Panc1 (cell line): Measurements from ENCODE around the gene NDRG4. TPM values are rescaled to one million over a fixed set of nuclear protein-coding genes. Genes with fewer than 3 reads are reported as not detected.

ENCODE experiments used
- ATAC-seq: fragments of 200-7000 bp; cut with Tn5 transposase; 2 replicates; pipeline ENCODE4 v1.9.1; 2020; ENCODE audit warnings: mild to moderate bottlenecking, moderate library complexity
- BruUV-seq: library from RNA; stranded (reverse); fragments of 400-500 nt; replicated peaks from 2 replicates; lab custom pipeline; 2021; lab: Mats Ljungman, UMichigan
- CTCF ChIA-PET: fragments of 300-600 bp; sonication (Branson Sonifier 250); formaldehyde crosslinking; loops from one replicate; lab custom pipeline; 2022; ENCODE audit warnings: antibody characterized with exemption; lab: Charles Lee
- POLR2A ChIA-PET: fragments of 300-600 bp; sonication (Branson Sonifier 250); formaldehyde crosslinking; loops from one replicate; lab custom pipeline; 2022; ENCODE audit warnings: antibody characterized with exemption; lab: Charles Lee
- DNase-seq: peaks from one replicate; pipeline ENCODE4 v3.0.0-alpha.2; 2010; ENCODE audit warnings: low read depth, low spot score
- H3K27ac ChIP-seq: 2 replicates; pipeline ENCODE4 v1.5.1; 2011; ENCODE audit warnings: mild to moderate bottlenecking, low read length, inconsistent platforms
- H3K27me3 ChIP-seq: fragments of 200-500 bp; sonication (Bioruptor generic); 2 replicates; pipeline ENCODE4 v1.6.0; 2014; ENCODE audit warnings: low read length, inconsistent platforms; ENCODE audit not compliant: control insufficient read depth, insufficient read depth
- H3K36me3 ChIP-seq: fragments of 200-500 bp; sonication (Bioruptor generic); 2 replicates; pipeline ENCODE4 v1.5.1; 2014; ENCODE audit warnings: inconsistent platforms, mild to moderate bottlenecking, low read length, moderate library complexity; ENCODE audit not compliant: control insufficient read depth, insufficient read depth
- H3K4me1 ChIP-seq: 2 replicates; pipeline ENCODE4 v1.5.1; 2011; ENCODE audit warnings: inconsistent platforms, mild to moderate bottlenecking, low read length, moderate library complexity; ENCODE audit not compliant: control insufficient read depth, insufficient read depth
- H3K4me3 ChIP-seq, 2 experiments: 2 replicates each; pipeline ENCODE4 v1.5.1; 2011 to 2012; ENCODE audit warnings: low read depth in 2 of 2, low read length in 2 of 2, mild to moderate bottlenecking in 2 of 2, inconsistent platforms in 1 of 2, moderate library complexity in 1 of 2
- H3K9me3 ChIP-seq: fragments of 200-500 bp; sonication (Bioruptor generic); 2 replicates; pipeline ENCODE4 v1.5.1; 2014; ENCODE audit warnings: low read depth, mild to moderate bottlenecking, inconsistent platforms, low read length, moderate library complexity; ENCODE audit not compliant: control insufficient read depth, insufficient read depth
- POLR2AphosphoS5 ChIP-seq: IDR thresholded peaks from 2 replicates; pipeline ENCODE4 v1.6.1; 2012; ENCODE audit warnings: mild to moderate bottlenecking, low read depth, low read length, moderate library complexity
- SIN3A ChIP-seq: IDR thresholded peaks from 2 replicates; pipeline ENCODE4 v1.6.1; 2012; ENCODE audit warnings: low read depth, mild to moderate bottlenecking, low read length, moderate library complexity, borderline replicate concordance; ENCODE audit not compliant: insufficient read depth
- TCF7L2 ChIP-seq: IDR thresholded peaks from 2 replicates; pipeline ENCODE4 v1.6.1; 2011; ENCODE audit warnings: mild to moderate bottlenecking, low read depth, low read length, inconsistent platforms
- in situ Hi-C: cut with HindIII; loops from 2 replicates; pipeline ENCODE4 v1.10.0; 2016; ENCODE audit warnings: low sequenced_read_pairs, low pct_unique_long_range_greater_than_20kb
- intact Hi-C: fragments of 100-400 bp; cut with micrococcal nuclease; formaldehyde crosslinking; loops from one replicate; pipeline ENCODE4 v1.10.0; 2022; ENCODE audit not compliant: unreplicated experiment
- total RNA-seq: library from RNA; stranded (reverse); gene quantifications from one replicate; pipeline ENCODE4 v1.2.1, GENCODE V29; 2021; ENCODE audit not compliant: unreplicated experiment
- TF ChIP-seq, protein P1 (sequence below), 2 experiments: IDR thresholded peaks; 2 replicates each; pipeline ENCODE4 v1.6.1; 2011 to 2012; ENCODE audit warnings: low read depth in 2 of 2, control low read depth in 1 of 2, low read length in 1 of 2, mild to moderate bottlenecking in 1 of 2, moderate library complexity in 1 of 2; ENCODE audit not compliant: insufficient read depth in 1 of 2
- TF ChIP-seq, protein P2 (sequence below): fragments of 450-650 bp; IDR thresholded peaks from 2 replicates; pipeline ENCODE4 v1.5.1; 2017; ENCODE audit warnings: mild to moderate bottlenecking

NDRG4 gene
- total RNA-seq, 1 experiment from 2014 or later, result 5.1 TPM

DNA sequence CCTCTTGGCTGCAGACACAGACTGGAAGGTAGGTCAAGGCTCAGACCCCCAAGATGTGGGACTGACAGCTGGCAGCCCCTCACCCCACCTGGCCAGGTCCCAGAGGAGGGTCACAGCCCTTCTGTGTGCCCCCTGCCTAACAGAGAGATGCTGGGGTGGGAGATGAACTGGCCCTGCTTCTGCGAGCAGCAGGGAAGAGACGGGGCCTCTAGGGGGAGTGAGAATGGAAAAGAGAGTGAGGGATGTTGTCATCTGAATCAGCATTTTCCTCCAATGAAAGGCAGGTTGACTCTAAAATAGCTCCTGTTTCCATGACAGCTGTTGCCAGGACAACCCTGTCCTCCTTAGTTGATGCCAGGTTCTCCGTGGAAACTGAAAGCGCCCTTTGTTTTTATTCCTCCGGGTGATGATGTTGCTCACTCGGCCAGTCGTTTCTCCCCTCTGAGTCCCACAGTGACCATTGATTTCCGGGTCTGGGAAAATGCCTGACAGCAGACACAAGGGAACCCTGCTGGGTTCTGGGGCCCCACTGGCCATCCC lies 4.9 kb upstream of the NDRG4 start:
- no peaks in the 10 kb centered on the region for H3K36me3 ChIP-seq
- CTCF ChIA-PET, result no interaction called here
- no peak overlapping the region for H3K4me3 ChIP-seq
- H3K9me3 ChIP-seq, result no peaks in the 10 kb centered on the region
- peak; percentile 54 for ATAC-seq
- H3K27ac ChIP-seq, result no peak overlapping the region
- POLR2A ChIA-PET, result no interaction called here
- no peaks in the 10 kb centered on the region for H3K27me3 ChIP-seq
- TF ChIP-seq, protein P1, sequence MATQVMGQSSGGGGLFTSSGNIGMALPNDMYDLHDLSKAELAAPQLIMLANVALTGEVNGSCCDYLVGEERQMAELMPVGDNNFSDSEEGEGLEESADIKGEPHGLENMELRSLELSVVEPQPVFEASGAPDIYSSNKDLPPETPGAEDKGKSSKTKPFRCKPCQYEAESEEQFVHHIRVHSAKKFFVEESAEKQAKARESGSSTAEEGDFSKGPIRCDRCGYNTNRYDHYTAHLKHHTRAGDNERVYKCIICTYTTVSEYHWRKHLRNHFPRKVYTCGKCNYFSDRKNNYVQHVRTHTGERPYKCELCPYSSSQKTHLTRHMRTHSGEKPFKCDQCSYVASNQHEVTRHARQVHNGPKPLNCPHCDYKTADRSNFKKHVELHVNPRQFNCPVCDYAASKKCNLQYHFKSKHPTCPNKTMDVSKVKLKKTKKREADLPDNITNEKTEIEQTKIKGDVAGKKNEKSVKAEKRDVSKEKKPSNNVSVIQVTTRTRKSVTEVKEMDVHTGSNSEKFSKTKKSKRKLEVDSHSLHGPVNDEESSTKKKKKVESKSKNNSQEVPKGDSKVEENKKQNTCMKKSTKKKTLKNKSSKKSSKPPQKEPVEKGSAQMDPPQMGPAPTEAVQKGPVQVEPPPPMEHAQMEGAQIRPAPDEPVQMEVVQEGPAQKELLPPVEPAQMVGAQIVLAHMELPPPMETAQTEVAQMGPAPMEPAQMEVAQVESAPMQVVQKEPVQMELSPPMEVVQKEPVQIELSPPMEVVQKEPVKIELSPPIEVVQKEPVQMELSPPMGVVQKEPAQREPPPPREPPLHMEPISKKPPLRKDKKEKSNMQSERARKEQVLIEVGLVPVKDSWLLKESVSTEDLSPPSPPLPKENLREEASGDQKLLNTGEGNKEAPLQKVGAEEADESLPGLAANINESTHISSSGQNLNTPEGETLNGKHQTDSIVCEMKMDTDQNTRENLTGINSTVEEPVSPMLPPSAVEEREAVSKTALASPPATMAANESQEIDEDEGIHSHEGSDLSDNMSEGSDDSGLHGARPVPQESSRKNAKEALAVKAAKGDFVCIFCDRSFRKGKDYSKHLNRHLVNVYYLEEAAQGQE (IDR thresholded peaks at IDR 0.05; ENCODE audit: insufficient read depth in 1 of 2, low read depth in 2 of 2, low read length in 1 of 2), result no peak
- TF ChIP-seq POLR2AphosphoS5 (no peak), SIN3A (no peak), TCF7L2 (no peak)
- TF ChIP-seq, protein P2, sequence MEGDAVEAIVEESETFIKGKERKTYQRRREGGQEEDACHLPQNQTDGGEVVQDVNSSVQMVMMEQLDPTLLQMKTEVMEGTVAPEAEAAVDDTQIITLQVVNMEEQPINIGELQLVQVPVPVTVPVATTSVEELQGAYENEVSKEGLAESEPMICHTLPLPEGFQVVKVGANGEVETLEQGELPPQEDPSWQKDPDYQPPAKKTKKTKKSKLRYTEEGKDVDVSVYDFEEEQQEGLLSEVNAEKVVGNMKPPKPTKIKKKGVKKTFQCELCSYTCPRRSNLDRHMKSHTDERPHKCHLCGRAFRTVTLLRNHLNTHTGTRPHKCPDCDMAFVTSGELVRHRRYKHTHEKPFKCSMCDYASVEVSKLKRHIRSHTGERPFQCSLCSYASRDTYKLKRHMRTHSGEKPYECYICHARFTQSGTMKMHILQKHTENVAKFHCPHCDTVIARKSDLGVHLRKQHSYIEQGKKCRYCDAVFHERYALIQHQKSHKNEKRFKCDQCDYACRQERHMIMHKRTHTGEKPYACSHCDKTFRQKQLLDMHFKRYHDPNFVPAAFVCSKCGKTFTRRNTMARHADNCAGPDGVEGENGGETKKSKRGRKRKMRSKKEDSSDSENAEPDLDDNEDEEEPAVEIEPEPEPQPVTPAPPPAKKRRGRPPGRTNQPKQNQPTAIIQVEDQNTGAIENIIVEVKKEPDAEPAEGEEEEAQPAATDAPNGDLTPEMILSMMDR, result peak; percentile 62; the same call in 1 of the 2 replicates
- BruUV-seq, result no TSS peak
- intact Hi-C loops, result no loop called here
- DNase-seq, result no peak
- in situ Hi-C loops, result no loop called here
- no peaks in the 10 kb centered on the region for H3K4me1 ChIP-seq

- ATAC-seq (no peak), DNase-seq (no peak)
- Histone ChIP-seq H3K27me3 (no peaks in the 10 kb centered on the region), H3K9me3 (no peaks in the 10 kb centered on the region), H3K36me3 (no peaks in the 10 kb centered on the region), H3K4me1 (no peaks in the 10 kb centered on the region), H3K4me3 (no peak overlapping the region), H3K27ac (no peak overlapping the region)
- intact Hi-C loops, result no loop called here
- ChIA-PET CTCF (no interaction called here), POLR2A (no interaction called here)
- in situ Hi-C loops, result no loop called here
- TF ChIP-seq SIN3A (no peak), TCF7L2 (no peak), POLR2AphosphoS5 (no peak)
- BruUV-seq, result no TSS peak
Measured at GRCh38 chr16:58495521-58496331, 4.2 kb upstream of the NDRG4 start.
